ENCODE results near the gene NTN5. TPM values are rescaled to one million over a fixed set of nuclear protein-coding genes. Genes with fewer than 3 reads are reported as not detected.
A peak's percentile ranks its signal among the peaks of the same experiment; 100 is the strongest.

Gene NTN5
- total RNA-seq, 3 donors from 2014 or later (not counting 1 experiment from before 2014, with no cell fraction given): 1.3 to 3.4 (median 2.1) TPM

- DNase-seq (peak in 1 of 2 donors; percentile 44), ATAC-seq (no peak)
- H3K27ac ChIP-seq (ENCODE audit: low read length): no peak overlapping the region
- H3K36me3 Mint-ChIP-seq: no peaks in the 10 kb centered on the region
- peaks cover 38% of the 10 kb centered on the region for H3K4me1 ChIP-seq (ENCODE audit: control insufficient read depth, insufficient read depth, low read length)
- H3K9me3 ChIP-seq (ENCODE audit: control insufficient read depth, insufficient read depth, low read length): no peaks in the 10 kb centered on the region
- no peak overlapping the region for H3K4me3 ChIP-seq (ENCODE audit: low read length)
- TF ChIP-seq CTCF (IDR thresholded peaks at IDR 0.05): no peak
- H3K27ac Mint-ChIP-seq: peak overlapping the region in 1 of 2 donors; percentile 99
- H3K27me3 ChIP-seq (ENCODE audit: control insufficient read depth, insufficient read depth, low read length): no peaks in the 10 kb centered on the region
- H3K36me3 ChIP-seq (ENCODE audit: control insufficient read depth, insufficient read depth, low read length): peaks cover 33% of the 10 kb centered on the region
- H3K9me3 Mint-ChIP-seq: no peaks in the 10 kb centered on the region
- peak overlapping the region; percentile 35 for H3K4me3 Mint-ChIP-seq
- 89% methylated on average over 16 of the region's 16 CpGs for WGBS (ENCODE audit: insufficient coverage)
- intact Hi-C loops (cut with micrococcal nuclease): no loop called here
- peaks cover 36 to 40% of the 10 kb centered on the region in 2 donors for H3K4me1 Mint-ChIP-seq
- H3K27me3 Mint-ChIP-seq (ENCODE audit: low read depth in 2 of 2): no peaks in the 10 kb centered on the region
These were observed 56.8 kb downstream of the NTN5 start for GRCh38 chr19:48616041-48616436.

GRCh38 chr19:48615231-48616040 lies 57.4 kb downstream of the NTN5 start:
- Histone ChIP-seq H3K27me3 (ENCODE audit: control insufficient read depth, insufficient read depth, low read length) (no peaks in the 10 kb centered on the region), H3K9me3 (ENCODE audit: control insufficient read depth, insufficient read depth, low read length) (no peaks in the 10 kb centered on the region), H3K4me1 (ENCODE audit: control insufficient read depth, insufficient read depth, low read length) (peaks cover 38% of the 10 kb centered on the region), H3K36me3 (ENCODE audit: control insufficient read depth, insufficient read depth, low read length) (peaks cover 33% of the 10 kb centered on the region), H3K4me3 (ENCODE audit: low read length) (no peak overlapping the region), H3K27ac (ENCODE audit: low read length) (no peak overlapping the region)
- 94% methylated on average over 17 of the region's 19 CpGs for WGBS (ENCODE audit: insufficient coverage)
- ATAC-seq (no peak), DNase-seq (no peak)
- H3K36me3 Mint-ChIP-seq: no peaks in the 10 kb centered on the region
- H3K9me3 Mint-ChIP-seq: no peaks in the 10 kb centered on the region
- no peaks in the 10 kb centered on the region for H3K27me3 Mint-ChIP-seq (ENCODE audit: low read depth in 2 of 2)
- TF ChIP-seq CTCF (IDR thresholded peaks at IDR 0.05): no peak
- peaks cover 36 to 40% of the 10 kb centered on the region in 2 donors for H3K4me1 Mint-ChIP-seq
- intact Hi-C loops (cut with micrococcal nuclease): no loop called here
- peak overlapping the region; percentile 4 for H3K4me3 Mint-ChIP-seq
- peak overlapping the region in 1 of 2 donors; percentile 63 for H3K27ac Mint-ChIP-seq

GRCh38 chr19:48614436-48615230 lies 58.2 kb downstream of the NTN5 start, which contains the start of gene FAM83E:
FAM83E (minus strand) TSS chr19:48615076; CDS start chr19:48613372, 1,704 bp downstream.
- intact Hi-C loops (cut with micrococcal nuclease): no loop called here
- H3K36me3 Mint-ChIP-seq: no peaks in the 10 kb centered on the region
- no peaks in the 10 kb centered on the region for H3K27me3 Mint-ChIP-seq (ENCODE audit: low read depth in 2 of 2)
- Histone ChIP-seq H3K9me3 (ENCODE audit: control insufficient read depth, insufficient read depth, low read length) (no peaks in the 10 kb centered on the region), H3K4me3 (ENCODE audit: low read length) (no peak within 1 kb of the TSS), H3K27ac (ENCODE audit: low read length) (no peak within 1 kb of the TSS), H3K27me3 (ENCODE audit: control insufficient read depth, insufficient read depth, low read length) (no peaks in the 10 kb centered on the region), H3K36me3 (ENCODE audit: control insufficient read depth, insufficient read depth, low read length) (peaks cover 33% of the 10 kb centered on the region), H3K4me1 (ENCODE audit: control insufficient read depth, insufficient read depth, low read length) (peaks cover 31% of the 10 kb centered on the region)
- peaks cover 29 to 32% of the 10 kb centered on the region in 2 donors for H3K4me1 Mint-ChIP-seq
- TF ChIP-seq CTCF (IDR thresholded peaks at IDR 0.05): no peak
- H3K27ac Mint-ChIP-seq: peak within 1 kb of the TSS; percentile 59 to 63
- no peak for ATAC-seq
- peak within 1 kb of the TSS; percentile 4 for H3K4me3 Mint-ChIP-seq
- H3K9me3 Mint-ChIP-seq: no peaks in the 10 kb centered on the region
- DNase-seq: no peak
- 83% methylated on average over 30 of the region's 31 CpGs for WGBS (ENCODE audit: insufficient coverage)
